Upper lobe of left lung (tissue), 4 donors: ENCODE measurements around the gene SPAG16.

ENCODE experiments used
- CTCF ChIP-seq, 6 experiments: fragments of 450-650 bp in 4 of 6; fragments of 200-600 bp in 2 of 6; sonication (generic) in 2 of 6; IDR thresholded peaks; one replicate each; pipeline ENCODE4 v1.5.1; 2016 to 2019; ENCODE audit warnings: antibody characterized with exemption in 6 of 6
- POLR2AphosphoS5 ChIP-seq, 2 donors: sonication (generic); formaldehyde crosslinking; IDR thresholded peaks; one replicate each; pipeline ENCODE4 v1.5.1; 2017; ENCODE audit warnings: antibody characterized with exemption in 2 of 2

- TF ChIP-seq POLR2AphosphoS5 (IDR thresholded peaks at IDR 0.05) (no peak), CTCF (IDR thresholded peaks at IDR 0.05) (no peak)
These were observed 1038.4 kb downstream of the SPAG16 start for GRCh38 chr2:214322662-214323061.
